GM12878 (cell line): ENCODE results near the gene PPP1R12A. TPM values are rescaled to one million over a fixed set of nuclear protein-coding genes. Genes with fewer than 3 reads are reported as not detected.

Experiments used
- ATAC-seq: fragments of 200-7000 bp; cut with Tn5 transposase; 3 replicates; pipeline ENCODE4 v1.9.1; 2020; ENCODE audit warnings: mild to moderate bottlenecking, moderate library complexity
- BruUV-seq: library from RNA; stranded (reverse); fragments of 400-500 nt; replicated peaks from 2 replicates; lab custom pipeline; 2021; lab: Mats Ljungman, UMichigan
- CTCF ChIA-PET: fragments of 300-600 bp; sonication (Branson Sonifier 250); formaldehyde crosslinking; extraction: SDS; loops from one replicate; lab custom pipeline; 2021; ENCODE audit warnings: inconsistent platforms; lab: Yijun Ruan, JAX
- POLR2A ChIA-PET: fragments of 350-600 bp; formaldehyde crosslinking; extraction: SDS; loops from one replicate; lab custom pipeline; 2021; ENCODE audit warnings: inconsistent platforms; lab: Charles Lee
- RAD21 ChIA-PET: fragments of 300-600 bp; sonication (Branson Sonifier 250); formaldehyde crosslinking; loops from one replicate; lab custom pipeline; 2023; ENCODE audit warnings: antibody characterized with exemption; ENCODE audit not compliant: unreplicated experiment; lab: Charles Lee
- SMC1A ChIA-PET: fragments of 300-600 bp; sonication (Branson Sonifier 250); formaldehyde crosslinking; loops from one replicate; lab custom pipeline; 2023; ENCODE audit not compliant: unreplicated experiment, uncharacterized antibody; lab: Charles Lee
- DNase-seq: peaks from one replicate; pipeline ENCODE4 v3.0.0-alpha.2; 2011; ENCODE audit warnings: low read depth, low spot score
- FAIRE-seq: peaks from 3 replicates; lab custom pipeline; 2011; peaks lifted over from hg19 to GRCh38; lab: Jason Lieb, UNC
- H2AFZ ChIP-seq: 2 replicates; pipeline ENCODE4 v1.6.0; 2011; ENCODE audit warnings: low read depth, low read length, control low read depth; ENCODE audit not compliant: control insufficient read depth
- H3K27ac ChIP-seq: 2 replicates; pipeline ENCODE4 v1.5.1; 2011; ENCODE audit warnings: control low read depth; ENCODE audit not compliant: control insufficient read depth, insufficient read depth
- H3K27me3 ChIP-seq, 2 experiments: replicated peaks in 1 of 2; 2 replicates each; pipeline versions ENCODE4 v1.6.0 to v1.6.1; 2011; ENCODE audit warnings: low read length in 1 of 2; ENCODE audit not compliant: control insufficient read depth in 2 of 2, insufficient read depth in 2 of 2
- H3K36me3 ChIP-seq, 2 experiments: 2 replicates each; pipeline ENCODE4 v1.5.1; 2011; ENCODE audit warnings: low read length in 1 of 2; ENCODE audit not compliant: control insufficient read depth in 2 of 2, insufficient read depth in 2 of 2
- H3K4me1 ChIP-seq: 2 replicates; pipeline ENCODE4 v1.6.1; 2011; ENCODE audit warnings: mild to moderate bottlenecking, low read length, moderate library complexity, mixed read lengths; ENCODE audit not compliant: control insufficient read depth, insufficient read depth
- H3K4me2 ChIP-seq: 2 replicates; pipeline ENCODE4 v1.6.0; 2011; ENCODE audit warnings: control low read depth; ENCODE audit not compliant: control insufficient read depth, insufficient read depth
- H3K4me3 ChIP-seq: fragments of 200-600 bp; sonication (generic); 2 replicates; pipeline ENCODE4 v1.5.1; 2016
- H3K79me2 ChIP-seq: 2 replicates; pipeline ENCODE4 v1.6.0; 2011; ENCODE audit warnings: low read length; ENCODE audit not compliant: control insufficient read depth, insufficient read depth
- H3K9ac ChIP-seq: 2 replicates; pipeline ENCODE4 v1.8.0; 2011; ENCODE audit warnings: low read length, control low read depth, mixed read lengths; ENCODE audit not compliant: control insufficient read depth, insufficient read depth
- H3K9me3 ChIP-seq: replicated peaks from 3 replicates; pipeline ENCODE4 v1.5.1; 2011; ENCODE audit warnings: mild to moderate bottlenecking, low read length; ENCODE audit not compliant: control insufficient read depth, insufficient read depth
- H4K20me1 ChIP-seq: 2 replicates; pipeline ENCODE4 v1.6.0; 2011; ENCODE audit not compliant: control insufficient read depth, insufficient read depth
- CBX5 ChIP-seq: sonication (generic); IDR thresholded peaks from 2 replicates; pipeline ENCODE4 v1.6.1; 2016; ENCODE audit warnings: low read depth, moderate library complexity, mild to moderate bottlenecking, inconsistent platforms
- EP300 ChIP-seq, 2 experiments: fragments of 150-350 bp in 1 of 2; IDR thresholded peaks; 2 replicates each; pipeline ENCODE4 v1.6.1; 2011 to 2012; ENCODE audit warnings: low read depth in 2 of 2, low read length in 2 of 2, borderline replicate concordance in 1 of 2, improper control_type of control experiment in 1 of 2, inconsistent platforms in 1 of 2; ENCODE audit not compliant: control insufficient read depth in 1 of 2
- HDAC2 ChIP-seq: fragments of 200-600 bp; sonication (generic); IDR thresholded peaks from 2 replicates; pipeline ENCODE4 v1.6.1; 2017
- HDAC6 ChIP-seq: fragments of 200-600 bp; sonication (generic); IDR thresholded peaks from one replicate; pipeline ENCODE4 v1.8.0; 2017; ENCODE audit warnings: antibody characterized with exemption; ENCODE audit not compliant: unreplicated experiment
- IKZF1 ChIP-seq: fragments of 450-650 bp; conservative IDR thresholded peaks from 2 replicates; pipeline ENCODE4 v1.6.1; 2017; ENCODE audit warnings: antibody characterized with exemption, mild to moderate bottlenecking
- IRF4 ChIP-seq: IDR thresholded peaks from 2 replicates; pipeline ENCODE4 v1.6.1; 2011; ENCODE audit warnings: low read depth, low read length
- MLLT1 ChIP-seq: fragments of 450-650 bp; IDR thresholded peaks from 2 replicates; pipeline ENCODE4 v1.6.1; 2016; ENCODE audit warnings: mild to moderate bottlenecking
- MYC ChIP-seq: IDR thresholded peaks from 2 replicates; pipeline ENCODE4 v1.6.1; 2011; ENCODE audit warnings: mild to moderate bottlenecking, low read length, moderate library complexity, inconsistent platforms; ENCODE audit not compliant: insufficient read depth, insufficient replicate concordance, insufficient read length, severe bottlenecking
- NFYB ChIP-seq: IDR thresholded peaks from 2 replicates; pipeline ENCODE4 v1.6.1; 2011; ENCODE audit warnings: low read depth, mild to moderate bottlenecking, low read length, improper control_type of control experiment, moderate library complexity; ENCODE audit not compliant: insufficient read depth
- NR2C2 ChIP-seq: IDR thresholded peaks from 2 replicates; pipeline ENCODE4 v1.6.1; 2011; ENCODE audit warnings: borderline replicate concordance, low read depth; ENCODE audit not compliant: control insufficient read depth, insufficient read length
- RB1 ChIP-seq: fragments of 450-650 bp; formaldehyde crosslinking; IDR thresholded peaks from 2 replicates; pipeline ENCODE4 v1.6.1; 2017; ENCODE audit warnings: mild to moderate bottlenecking, borderline replicate concordance
- SPI1 ChIP-seq: IDR thresholded peaks from 2 replicates; pipeline ENCODE4 v1.6.1; 2011; ENCODE audit warnings: low read depth, mild to moderate bottlenecking, low read length, moderate library complexity, borderline replicate concordance; ENCODE audit not compliant: insufficient read depth
- SREBF2 ChIP-seq: IDR thresholded peaks from 2 replicates; pipeline ENCODE4 v1.6.1; 2012; ENCODE audit warnings: mild to moderate bottlenecking, low read length
- TCF12 ChIP-seq: IDR thresholded peaks from 2 replicates; pipeline ENCODE4 v1.6.1; 2011; ENCODE audit warnings: low read depth, mild to moderate bottlenecking, low read length
- ZBTB11 ChIP-seq: fragments of 450-650 bp; formaldehyde crosslinking; IDR thresholded peaks from 2 replicates; pipeline ENCODE4 v1.5.0; 2022; ENCODE audit warnings: mild to moderate bottlenecking, missing genetic modification characterization
- ZNF384 ChIP-seq: IDR thresholded peaks from 2 replicates; pipeline ENCODE4 v1.6.1; 2012; ENCODE audit warnings: low read depth, mild to moderate bottlenecking, low read length, improper control_type of control experiment, borderline replicate concordance
- WGBS: methylation state at CpG from one replicate; pipeline ENCODE4 v1.1.6; 2016; ENCODE audit warnings: low lambda C conversion rate; ENCODE audit not compliant: insufficient replicate concordance, insufficient coverage; ENCODE audit errors: missing lambda C conversion rate; 5-methylcytosine and 5-hydroxymethylcytosine counted together
- in situ Hi-C: fragments of 300-500 bp; cut with MboI; formaldehyde crosslinking; loops from 9 replicates; pipeline ENCODE4 v1.14.3; 2018; ENCODE audit warnings: mixed read lengths
- intact Hi-C: fragments of 100-400 bp; cut with micrococcal nuclease; formaldehyde crosslinking; loops from one replicate; pipeline ENCODE4 v1.14.2; 2022; ENCODE audit not compliant: unreplicated experiment
- polyA plus RNA-seq, 11 experiments: library from polyadenylated mRNA; depleted of rRNA in 4 of 11; unstranded in 6 of 11; stranded (reverse) in 5 of 11; fragments of >200 nt; fragmentation: Nextera tagmentation in 4 of 11; fragmentation: Illumina TruSeq in 1 of 11; extraction: Ambion mirVana in 4 of 11; extraction: Trizol in 1 of 11; gene quantifications; 1 replicate in 1 of 11; 2 replicates in 10 of 11; pipeline versions ENCODE4 v1.2.1 to v1.2.3, GENCODE V29; 2011 to 2016; ENCODE audit warnings: inconsistent platforms in 2 of 11, missing spikeins in 2 of 11, low read depth in 1 of 11
- total RNA-seq, 4 experiments: library from RNA; depleted of rRNA in 3 of 4; stranded (reverse); fragments of >200 nt in 3 of 4; fragmentation: Illumina TruSeq in 1 of 4; extraction: Trizol in 1 of 4; gene quantifications; 2 replicates each; pipeline versions ENCODE4 v1.2.1 to v1.2.3, GENCODE V29; 2013 to 2021

PPP1R12A gene
- total and polyA plus RNA-seq, 10 of the 15 experiments (the other 5 are each of a cell fraction or from before 2014, with no cell fraction given): 22.8 to 134 (median 51.4) TPM

- 94% methylated on average over 2 of the region's 2 CpGs for WGBS
- no peak overlapping the region for H3K9ac ChIP-seq
- SMC1A ChIA-PET: interaction anchor here (0.6 to 1.8 kb wide), 4 partner anchors 8 to 366 kb away, joined by 3 to 4 read pairs (median 4); no protein-coding TSS in a partner anchor
- no peak for FAIRE-seq
- RAD21 ChIA-PET: interaction anchor here (0.9 kb wide), 1 partner anchor 98 kb away, joined by 3 read pairs; no protein-coding TSS in a partner anchor
- intact Hi-C loops: no loop called here
- H3K9me3 ChIP-seq: no peaks in the 10 kb centered on the region
- no peak overlapping the region for H3K4me3 ChIP-seq
- no peak overlapping the region for H3K4me2 ChIP-seq
- no peak overlapping the region for H3K27ac ChIP-seq
- ATAC-seq: no peak
- CTCF ChIA-PET: interaction anchor here (1.4 to 2.4 kb wide), 2 partner anchors 11 to 21 kb away, joined by 3 to 8 read pairs; no protein-coding TSS in a partner anchor
- no TSS peak for BruUV-seq
- H4K20me1 ChIP-seq: no peaks in the 10 kb centered on the region
- no peak for DNase-seq
- no peak overlapping the region for H2AFZ ChIP-seq
- POLR2A ChIA-PET: no interaction called here
- H3K4me1 ChIP-seq: peaks cover 3% of the 10 kb centered on the region; the same call in 1 of the 2 replicates
- H3K79me2 ChIP-seq: peaks cover 1% of the 10 kb centered on the region
- peaks cover 0 to 13% of the 10 kb centered on the region in 2 experiments; a peak in 2 of 4 replicates for H3K36me3 ChIP-seq
- no peaks in the 10 kb centered on the region for H3K27me3 ChIP-seq
- in situ Hi-C loops: no loop called here
- TF ChIP-seq MLLT1 (no peak), NR2C2 (no peak), SREBF2 (no peak), HDAC2 (no peak), CBX5 (no peak), ZBTB11 (CRISPR knock-in tag) (no peak), MYC (no peak), SPI1 (no peak), IKZF1 (no peak), HDAC6 (no peak), EP300 (IDR thresholded peaks at IDR 0.05; ENCODE audit: borderline replicate concordance in 1 of 2, control insufficient read depth in 1 of 2, low read depth in 2 of 2, low read length in 2 of 2) (no peak), NFYB (no peak), ZNF384 (no peak), IRF4 (no peak), RB1 (no peak), TCF12 (no peak)
Observed at GRCh38 chr12:79828924-79829323, 106.0 kb downstream of the PPP1R12A start.
